NOMO-1 treated with dmso at 0.1 percent for 144 hours (cell line): ENCODE data around the gene RNF220.
A peak's percentile ranks its signal among the peaks of the same experiment; 100 is the strongest.

Experiments used
- DNase-seq: peaks from one replicate; lab custom pipeline; 2025; ENCODE audit not compliant: unreplicated experiment; lab: John Stamatoyannopoulos, UW

The RNF220 gene

GRCh38 chr1:44406737-44407429 is 1.8 kb downstream of the RNF220 start:
- DNase-seq = no peak

DNA sequence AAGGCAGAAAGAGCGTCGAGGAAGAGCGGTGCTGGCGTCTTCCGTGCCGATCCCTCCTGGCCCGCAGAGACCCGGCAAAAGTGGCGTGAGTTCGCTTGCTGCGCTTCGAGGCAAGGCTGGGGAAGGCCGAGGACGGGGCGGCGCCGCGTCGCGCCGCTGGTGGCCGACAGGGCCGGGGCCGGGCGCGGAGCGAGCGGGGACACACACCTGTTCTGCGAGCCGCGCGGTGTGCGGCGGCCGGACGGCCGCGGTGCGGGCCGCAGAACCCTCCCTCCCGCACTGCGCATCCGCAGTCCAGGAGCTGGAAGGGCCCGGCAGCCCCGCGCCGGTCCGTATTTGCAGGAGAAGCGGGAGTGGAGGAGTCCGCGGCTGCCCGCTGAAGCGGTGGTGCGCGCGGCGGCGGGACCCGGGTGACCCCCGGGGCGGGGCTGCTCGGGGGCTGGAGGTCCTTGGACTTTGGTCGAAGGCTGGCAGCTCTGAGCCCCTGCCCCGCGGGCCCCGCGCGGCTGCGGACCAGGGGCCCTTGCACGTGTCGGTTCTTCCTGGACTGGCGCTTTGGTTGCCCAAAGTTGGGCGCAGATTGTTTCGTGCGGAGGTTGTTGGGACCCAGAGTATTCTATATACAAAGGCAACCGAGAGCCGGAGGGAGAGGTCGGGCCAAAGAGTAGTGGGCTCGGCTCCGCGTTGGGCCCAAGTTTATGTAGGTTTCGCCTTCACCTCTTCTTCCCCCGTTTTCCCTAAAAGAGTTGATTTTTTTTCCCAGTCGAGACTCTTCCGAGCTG is 2.6 kb downstream of the RNF220 start:
- no peak for DNase-seq

DNA sequence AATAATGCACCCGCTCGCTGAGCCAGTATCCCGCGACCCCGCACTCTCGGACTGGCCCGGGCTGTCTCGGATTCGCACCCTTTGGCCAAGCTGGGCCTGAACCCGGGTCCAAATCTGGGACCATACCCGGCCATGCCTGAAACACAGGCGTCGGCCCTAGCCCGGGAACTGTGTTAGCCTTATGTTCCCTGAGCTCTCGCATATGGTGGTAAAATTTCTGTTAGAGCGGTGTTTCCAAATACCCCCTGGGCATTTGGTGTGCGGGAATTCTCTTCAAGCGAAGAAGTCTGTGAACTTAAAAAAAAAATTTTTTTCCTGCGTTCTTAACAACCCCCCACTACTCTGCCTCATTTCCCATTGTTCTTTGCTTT is 3.1 kb downstream of the RNF220 start:
- no peak for DNase-seq

- no peak for DNase-seq
Observed at GRCh38 chr1:44408632-44409602, 3.9 kb downstream of the RNF220 start.

DNA sequence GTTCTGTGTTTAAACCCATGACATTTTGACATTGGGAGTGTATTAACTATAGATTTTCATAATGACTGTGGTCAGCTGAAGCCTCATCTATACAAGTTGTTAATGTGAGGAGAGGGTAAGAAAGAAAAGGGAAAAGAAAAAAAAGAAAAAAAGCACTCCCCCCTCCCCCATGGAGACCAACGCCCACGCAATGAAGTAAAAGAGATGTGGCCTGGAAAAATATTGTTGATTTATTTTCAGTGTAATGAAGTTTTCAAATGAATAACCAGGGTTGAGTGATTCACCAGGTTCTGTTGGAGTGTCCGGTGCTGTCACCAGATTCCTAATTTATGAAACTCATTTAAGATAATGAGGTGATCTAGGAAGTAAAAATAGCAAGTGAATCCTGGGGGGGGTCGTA is 4.7 kb downstream of the RNF220 start:
- no peak for DNase-seq

DNA sequence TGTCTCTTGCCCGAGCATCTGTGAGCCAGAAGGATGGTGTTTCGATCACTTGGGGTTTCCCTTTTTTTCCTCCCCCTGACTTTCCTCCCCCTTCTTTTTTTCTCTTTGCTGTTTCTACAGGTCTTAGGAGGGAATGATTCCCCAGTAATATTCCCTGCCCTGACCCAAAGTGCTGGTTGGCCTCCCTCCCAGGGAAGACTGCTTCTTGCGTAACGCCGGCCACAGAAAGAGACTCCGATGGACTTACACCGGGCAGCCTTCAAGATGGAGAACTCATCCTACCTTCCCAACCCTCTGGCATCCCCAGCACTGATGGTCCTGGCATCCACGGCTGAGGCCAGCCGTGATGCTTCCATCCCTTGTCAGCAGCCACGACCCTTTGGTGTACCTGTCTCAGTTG is 6.8 kb downstream of the RNF220 start:
- DNase-seq = no peak

- peak; percentile 42 for DNase-seq
Observed at GRCh38 chr1:44412601-44413000, 7.5 kb downstream of the RNF220 start.

- DNase-seq = no peak
Observed at GRCh38 chr1:44413740-44414139, 8.7 kb downstream of the RNF220 start.

DNA sequence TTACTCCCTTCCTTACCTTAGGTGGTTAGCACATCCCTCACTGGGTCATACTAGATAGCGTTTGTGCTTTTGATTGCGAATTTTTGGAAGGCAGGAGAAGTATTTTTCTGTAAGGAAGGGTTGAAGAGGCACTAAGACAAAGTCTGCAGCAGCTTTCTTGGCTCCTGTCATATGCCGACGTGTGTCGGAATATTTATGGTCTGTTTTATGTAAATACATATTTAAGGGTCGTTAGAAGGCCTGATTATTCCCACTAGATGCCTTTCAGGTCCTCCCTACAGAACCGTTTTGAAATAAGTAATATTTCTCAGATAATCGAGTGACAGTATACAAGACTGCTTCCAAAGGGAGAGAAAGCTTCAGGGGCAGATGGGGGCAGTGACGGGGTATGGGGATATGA is 10.0 kb downstream of the RNF220 start:
- no peak for DNase-seq

GRCh38 chr1:44416408-44416807 is 11.4 kb downstream of the RNF220 start:
- DNase-seq = no peak

DNA sequence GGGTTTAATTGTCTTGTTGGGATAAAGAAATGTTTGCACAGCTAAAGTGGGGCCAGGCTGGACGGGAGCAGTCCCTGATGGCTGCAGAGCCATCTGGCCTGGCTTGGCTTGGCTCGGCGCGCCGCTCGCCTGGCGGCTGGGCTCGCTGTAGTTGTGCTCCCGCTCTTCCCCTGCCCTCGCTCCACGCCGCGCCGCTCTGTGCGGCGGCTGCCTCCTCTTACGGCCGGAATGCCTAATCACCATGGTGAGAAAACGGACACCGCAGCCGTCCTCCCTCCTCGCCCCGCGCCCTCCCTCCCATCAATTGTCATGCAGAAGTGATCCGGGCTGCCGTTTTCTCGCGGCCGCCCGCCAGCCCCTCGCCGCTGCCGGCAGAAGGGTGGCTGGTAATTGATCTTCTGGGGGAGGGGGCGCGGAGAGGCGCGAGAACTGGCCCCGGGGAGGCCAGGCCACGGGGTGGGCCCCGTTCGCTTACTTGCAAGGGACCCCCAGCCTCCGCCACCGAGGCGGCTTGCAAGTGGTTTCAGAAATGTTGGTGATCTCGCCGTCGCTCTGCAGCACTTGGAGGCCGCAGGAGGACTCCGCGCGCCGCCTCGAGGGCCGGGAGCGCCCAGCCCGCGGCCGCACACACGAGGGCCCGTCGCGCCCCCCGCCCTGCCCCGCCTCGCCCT is 12.4 kb downstream of the RNF220 start:
- DNase-seq = peak; percentile 77

DNA sequence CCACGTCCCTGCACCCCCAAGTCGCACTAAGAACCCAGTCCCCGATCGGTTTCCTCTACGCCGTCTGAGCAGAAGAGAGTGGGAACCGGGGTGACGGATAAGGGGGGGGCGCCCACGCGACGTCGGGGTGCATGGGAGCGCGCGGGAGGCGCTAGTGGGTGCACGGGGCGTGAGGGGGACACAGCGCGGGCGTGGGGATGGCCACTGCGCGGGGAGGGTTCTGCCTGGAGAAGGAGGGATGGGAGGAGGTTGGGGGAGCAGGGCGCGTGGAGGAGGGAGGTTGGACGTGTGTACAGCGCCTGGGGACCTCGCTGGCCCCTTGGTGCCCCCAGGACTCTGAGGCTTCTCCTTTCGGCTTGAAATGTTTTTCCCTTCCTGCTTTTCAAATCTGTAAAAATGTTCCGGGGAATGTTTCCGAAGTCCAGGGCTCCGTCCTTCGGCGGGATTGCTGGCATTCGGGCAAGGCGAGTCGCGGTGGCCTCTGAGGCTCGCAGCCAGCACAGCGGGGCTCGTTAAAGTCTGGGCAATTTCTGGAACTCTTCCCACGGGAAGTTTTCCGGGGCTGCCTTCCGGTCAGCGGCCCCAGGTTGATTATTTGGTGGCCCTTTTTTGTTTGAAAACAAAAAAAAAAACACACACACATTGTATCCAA is 13.1 kb downstream of the RNF220 start:
- peak; percentile 64 for DNase-seq

DNA sequence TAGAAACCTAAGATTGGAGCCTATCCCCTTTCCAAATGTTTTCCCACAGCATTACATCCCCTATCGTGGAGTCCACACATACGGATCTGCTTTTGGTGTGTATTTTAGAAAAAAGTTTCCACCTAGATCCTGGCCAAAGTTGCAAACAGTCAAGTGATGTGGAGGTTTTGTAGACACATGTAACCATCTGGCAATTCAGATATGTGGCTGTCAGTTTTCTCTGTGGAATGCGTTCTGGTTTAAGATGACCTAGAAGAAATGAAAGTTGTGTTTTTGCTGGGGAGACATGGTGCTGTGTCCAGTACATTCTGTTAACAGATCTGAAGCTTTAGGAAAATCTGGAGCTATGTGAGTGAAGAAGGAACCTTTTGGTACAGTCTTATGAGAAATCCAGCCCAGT is 14.8 kb downstream of the RNF220 start:
- DNase-seq = no peak

DNA sequence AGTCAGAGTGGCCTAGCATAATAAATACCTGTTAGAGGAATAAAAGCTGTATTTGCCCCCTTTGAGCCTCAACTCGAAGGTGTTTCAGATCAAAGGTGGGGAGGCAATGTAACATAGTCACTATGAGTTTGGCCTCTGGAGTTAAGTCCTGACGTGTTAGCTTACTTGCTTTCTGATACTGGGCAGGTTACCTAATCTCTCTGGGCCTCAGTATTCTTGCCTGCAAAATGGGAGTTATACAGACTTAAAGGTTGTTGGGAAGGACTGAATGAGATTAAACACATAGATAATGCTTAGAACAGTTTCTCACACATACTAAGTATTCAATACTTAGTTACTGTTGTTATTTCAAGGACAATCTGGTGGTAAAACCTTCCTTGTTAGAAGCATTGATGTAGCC is 15.5 kb downstream of the RNF220 start:
- no peak for DNase-seq

- no peak for DNase-seq
Observed at GRCh38 chr1:44421446-44421884, 16.4 kb downstream of the RNF220 start.

GRCh38 chr1:44422161-44422560 is 17.1 kb downstream of the RNF220 start:
- DNase-seq = no peak

- no peak for DNase-seq
Observed at GRCh38 chr1:44423591-44424537, 18.8 kb downstream of the RNF220 start.

DNA sequence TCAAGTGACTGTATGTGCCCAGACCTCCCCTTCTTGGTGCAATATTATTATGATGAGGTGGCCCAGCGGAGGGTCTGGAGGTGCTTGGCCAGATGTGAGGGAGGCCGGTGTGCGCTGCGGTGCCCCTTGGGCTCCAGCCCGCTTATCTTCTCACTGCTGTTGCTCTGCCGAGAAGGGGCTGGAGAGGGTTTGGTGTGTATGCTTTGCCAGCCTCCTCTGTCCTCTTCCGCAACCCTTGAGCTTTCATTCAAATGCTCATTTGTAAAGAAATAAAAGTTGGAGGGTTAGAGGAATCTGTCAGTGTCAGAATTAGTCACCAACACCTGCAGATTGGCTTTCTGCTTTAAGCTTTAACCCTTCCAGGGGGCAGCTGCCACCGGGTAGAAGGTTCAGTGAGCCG is 19.7 kb downstream of the RNF220 start:
- DNase-seq = no peak

GRCh38 chr1:44425341-44426082 is 20.5 kb downstream of the RNF220 start:
- DNase-seq = no peak
